Activated effector memory CD4-positive, alpha-beta T cell treated with anti-CD3 and anti-CD28 coated beads, Interleukin-2, amount 50 U/mL, for 16 hours (primary cell): ENCODE results near the gene EGF.

Experiments
- DNase-seq: peaks from one replicate; pipeline ENCODE4 v3.0.0-alpha.2; 2020

The EGF gene

DNA sequence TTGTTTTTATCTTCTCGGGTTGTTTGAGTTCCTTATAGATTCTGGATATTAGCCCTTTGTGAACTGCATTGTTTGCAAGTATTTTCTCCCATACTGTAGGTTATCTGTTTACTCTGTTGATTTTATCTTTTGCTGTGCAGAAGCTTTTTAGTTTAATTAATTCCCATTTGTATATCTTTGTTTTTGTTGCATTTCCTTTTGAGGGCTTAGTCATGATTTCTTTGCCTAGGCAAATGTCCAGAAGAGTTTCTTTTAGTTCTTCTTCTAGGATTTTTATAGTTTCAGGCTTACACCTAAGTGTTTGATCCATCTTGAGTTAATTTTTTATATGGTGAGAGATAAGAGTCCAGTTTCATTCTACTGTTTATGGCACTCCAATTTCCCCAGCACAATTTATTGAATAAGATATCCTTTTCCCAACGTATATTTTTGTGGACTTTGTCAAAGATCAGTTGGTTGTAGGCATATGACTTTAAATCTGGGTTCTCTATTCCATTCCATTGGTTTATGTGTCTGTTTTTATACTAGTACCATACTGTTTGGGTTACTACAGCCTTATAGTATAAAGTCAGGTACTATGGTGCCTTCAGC is 54.3 kb downstream of the EGF start:
- DNase-seq: no peak

- no peak for DNase-seq
Measured at GRCh38 chr4:109967798-109968520, 55.3 kb downstream of the EGF start.

DNA sequence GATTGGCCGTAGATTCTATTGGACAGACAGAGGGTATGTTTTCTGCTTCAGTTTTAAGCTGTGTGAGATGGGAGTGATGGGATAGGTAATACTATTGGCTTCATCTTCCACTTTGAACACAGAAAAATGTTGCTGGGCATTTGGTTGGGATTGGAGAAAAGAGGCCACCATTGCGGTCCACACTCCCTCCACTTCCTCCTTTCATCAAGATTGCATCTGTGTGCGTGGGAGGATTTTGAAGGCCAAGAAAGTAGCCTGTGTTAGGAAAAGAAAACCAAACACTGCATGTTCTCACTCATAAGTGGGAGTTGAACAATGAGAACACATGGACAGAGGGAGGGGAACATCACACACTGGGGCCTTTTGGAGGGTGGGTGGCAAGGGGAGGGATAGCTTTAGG is 56.4 kb downstream of the EGF start:
- DNase-seq: no peak

DNA sequence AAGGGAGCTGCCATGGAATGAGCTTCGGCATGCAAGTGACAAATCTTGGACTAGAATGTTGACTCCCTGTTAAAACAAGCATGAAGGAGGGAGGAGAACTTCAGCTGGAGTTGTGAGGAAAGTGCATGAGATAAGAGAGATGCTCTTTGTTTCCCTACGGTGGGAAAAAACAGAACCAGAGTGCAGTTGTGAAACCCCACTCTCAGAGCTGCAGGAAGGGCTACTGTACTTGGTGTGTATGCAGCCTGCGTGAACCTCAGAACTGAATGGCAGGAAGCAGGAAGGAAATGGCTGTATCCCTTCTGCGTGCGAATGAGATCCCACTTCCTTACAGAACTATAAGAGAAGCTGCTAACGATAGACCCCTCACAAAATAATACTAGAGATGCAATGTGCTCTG is 57.2 kb downstream of the EGF start:
- DNase-seq: no peak

- DNase-seq: no peak
Measured at GRCh38 chr4:109972786-109973528, 60.3 kb downstream of the EGF start.

GRCh38 chr4:109973529-109973905 is 60.8 kb downstream of the EGF start:
- DNase-seq: no peak

DNA sequence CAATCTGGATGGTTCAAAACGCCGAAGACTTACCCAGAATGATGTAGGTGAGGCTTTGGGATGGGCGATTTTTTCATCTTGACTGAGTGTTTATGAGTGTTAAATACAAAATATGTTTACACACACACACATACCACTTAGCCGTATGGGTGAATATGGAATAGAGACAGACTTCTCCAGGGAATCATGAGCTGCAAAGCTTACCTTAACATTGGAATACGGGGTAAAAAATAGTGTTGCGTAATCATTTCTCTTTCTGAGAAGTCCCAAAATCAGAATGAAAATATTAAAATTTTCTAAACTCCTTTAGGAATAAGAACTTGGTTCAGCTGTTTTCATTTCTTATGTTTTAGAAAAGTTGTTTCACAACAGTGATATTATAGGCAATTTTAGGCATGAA is 63.5 kb downstream of the EGF start:
- no peak for DNase-seq

GRCh38 chr4:109977854-109978501 is 65.3 kb downstream of the EGF start:
- no peak for DNase-seq

DNA sequence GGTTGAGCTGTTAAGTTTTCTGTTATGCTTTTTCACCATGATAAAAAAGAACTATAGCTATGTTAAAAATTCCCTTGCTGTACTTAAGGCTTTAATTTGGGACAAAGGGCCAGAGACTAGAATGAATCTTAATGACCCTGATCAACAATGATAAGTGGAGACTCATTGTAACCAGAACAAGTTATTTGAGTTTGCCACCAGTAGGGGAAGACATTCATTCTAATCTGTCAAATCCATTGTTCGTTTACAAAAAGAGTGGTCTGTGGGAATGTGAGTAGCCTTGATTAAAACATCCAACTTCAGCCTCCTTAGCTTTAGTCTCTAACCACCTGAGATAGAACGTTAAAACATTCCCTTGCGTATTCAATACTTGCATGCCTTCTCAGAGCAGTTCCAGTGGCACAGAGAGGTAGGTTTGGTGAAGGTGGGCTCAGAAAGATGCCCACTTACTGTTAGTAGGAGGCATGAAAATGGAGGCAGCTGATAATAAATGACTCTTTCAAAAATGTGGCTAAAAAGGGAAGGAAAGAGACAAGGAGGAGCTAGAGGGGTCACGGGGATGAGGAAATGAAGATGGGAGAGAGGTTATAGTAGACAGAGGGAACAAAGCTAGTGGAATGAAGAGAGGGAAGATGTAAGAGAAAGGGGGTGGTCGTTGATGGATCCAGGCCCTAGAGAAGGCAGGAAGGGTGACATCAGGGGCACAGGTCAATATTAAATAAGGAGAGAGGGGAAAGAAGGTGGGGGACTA is 66.2 kb downstream of the EGF start:
- DNase-seq: no peak

GRCh38 chr4:109979920-109980717 is 67.4 kb downstream of the EGF start:
- no peak for DNase-seq

DNA sequence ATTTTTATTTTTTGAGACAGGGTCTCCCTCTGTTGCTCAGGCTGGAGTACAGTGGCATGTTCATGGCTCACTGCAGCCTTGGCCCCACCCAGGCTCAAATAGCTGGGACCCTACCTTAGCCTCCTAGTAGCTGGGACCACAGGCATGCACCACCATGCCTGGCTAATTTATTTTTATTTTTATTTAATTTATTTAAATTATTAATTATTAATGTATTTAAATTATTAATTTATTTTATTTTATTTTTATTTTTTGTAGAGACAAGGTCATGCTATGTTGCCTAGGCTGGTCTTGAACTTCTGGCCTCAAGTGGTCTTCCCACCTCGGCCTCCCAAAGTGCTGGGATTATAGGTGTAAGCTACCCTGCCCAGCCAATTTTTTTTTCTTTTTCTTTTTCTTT is 69.3 kb downstream of the EGF start:
- DNase-seq: no peak

DNA sequence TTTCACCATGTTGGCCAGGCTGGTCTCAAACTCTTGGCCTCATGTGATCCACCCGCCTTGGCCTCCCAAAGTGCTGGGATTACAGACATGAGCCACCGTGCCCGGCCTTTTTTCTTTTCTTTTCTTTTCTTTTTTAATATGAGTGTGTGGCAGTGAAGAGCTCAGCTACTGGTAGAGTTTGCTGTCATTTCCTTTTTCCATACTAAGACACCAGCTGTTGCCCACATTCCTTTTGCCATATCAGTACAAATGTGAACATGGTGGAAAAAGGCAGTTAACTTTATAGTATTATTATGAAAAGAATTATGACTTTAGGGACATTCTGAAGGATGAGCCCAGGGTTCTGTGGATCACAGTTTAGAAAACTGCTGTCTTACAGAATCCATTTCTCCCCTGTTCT is 69.8 kb downstream of the EGF start:
- DNase-seq: no peak

GRCh38 chr4:109985993-109986974 is 73.6 kb downstream of the EGF start:
- no peak for DNase-seq

DNA sequence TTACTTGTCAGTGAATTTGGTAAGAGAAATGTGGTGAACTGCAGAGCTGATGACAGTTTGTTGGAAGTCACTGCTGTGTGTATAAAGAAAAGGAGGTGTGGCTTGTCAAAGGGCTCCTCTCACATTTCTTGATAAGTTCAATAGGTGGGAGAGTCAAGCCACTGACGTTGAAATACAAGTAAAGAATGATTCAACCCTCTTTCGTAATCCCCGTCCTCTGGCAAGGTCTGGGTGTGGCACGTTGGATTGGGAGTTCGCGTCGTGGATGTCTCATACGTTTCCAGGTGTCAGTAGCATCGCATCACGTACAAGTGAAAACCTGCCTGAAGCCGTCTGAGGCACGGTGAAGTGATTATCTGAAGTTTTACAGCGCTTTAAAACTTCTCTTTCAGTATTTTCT is 76.4 kb downstream of the EGF start:
- DNase-seq: no peak

DNA sequence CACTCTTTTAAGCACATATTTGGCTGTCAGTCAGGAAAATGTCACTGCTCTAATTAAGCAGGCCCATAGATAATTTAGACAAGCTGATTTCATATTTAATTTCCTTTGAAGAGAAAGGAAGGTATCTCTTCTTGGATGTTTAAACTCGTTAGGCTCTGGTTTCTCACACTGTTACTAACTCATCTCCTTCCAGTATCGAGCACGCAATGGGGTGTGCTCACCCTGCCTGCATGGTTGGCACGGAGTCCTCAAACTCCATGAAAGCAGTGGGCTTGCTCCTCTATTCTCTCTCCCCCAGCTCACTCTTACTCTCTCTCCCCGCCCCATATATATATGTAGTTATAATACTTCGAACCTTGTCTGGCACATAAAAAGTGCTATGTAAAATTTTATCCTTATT is 76.9 kb downstream of the EGF start:
- DNase-seq: no peak

- no peak for DNase-seq
Measured at GRCh38 chr4:109990261-109991257, 77.9 kb downstream of the EGF start.

DNA sequence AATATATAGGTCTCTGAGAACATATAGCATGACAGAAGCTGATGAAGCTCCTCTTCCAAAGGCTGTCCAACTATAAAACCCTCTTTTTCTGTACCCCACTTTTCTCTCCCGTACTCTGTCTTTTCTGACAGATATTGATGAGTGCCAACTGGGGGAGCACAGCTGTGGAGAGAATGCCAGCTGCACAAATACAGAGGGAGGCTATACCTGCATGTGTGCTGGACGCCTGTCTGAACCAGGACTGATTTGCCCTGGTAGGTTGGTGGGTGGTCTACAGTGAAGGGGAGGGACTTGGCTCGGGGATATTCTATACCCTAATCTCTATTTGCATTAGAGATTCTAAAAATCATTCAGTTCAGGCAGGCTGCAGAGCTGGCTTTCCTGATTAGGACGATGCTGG is 80.4 kb downstream of the EGF start:
- DNase-seq: no peak

DNA sequence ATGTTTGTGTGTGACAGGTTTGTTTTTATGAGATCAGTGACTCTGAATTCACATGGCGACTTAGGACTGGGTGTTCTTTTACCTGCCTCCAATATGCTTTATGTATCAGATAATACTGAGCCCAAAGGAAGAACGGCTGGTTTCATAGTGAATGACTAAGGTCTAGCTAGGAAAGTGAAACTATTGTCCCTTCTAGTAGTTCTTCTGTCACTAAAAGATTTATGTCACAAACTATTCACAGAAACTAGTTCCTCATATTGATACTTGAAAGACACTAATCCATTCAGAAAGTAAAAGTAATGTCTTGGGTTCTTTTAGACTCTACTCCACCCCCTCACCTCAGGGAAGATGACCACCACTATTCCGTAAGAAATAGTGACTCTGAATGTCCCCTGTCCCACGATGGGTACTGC is 81.7 kb downstream of the EGF start:
- DNase-seq: no peak

GRCh38 chr4:109996526-109996925 is 83.8 kb downstream of the EGF start:
- DNase-seq: no peak
